Karpas-422 (cell line): ENCODE results near the gene ZNF92. TPM values are rescaled to one million over a fixed set of nuclear protein-coding genes. Genes with fewer than 3 reads are reported as not detected.
"Not testable (repeated sequence)": the region's sequence is repeated elsewhere in the genome, so short reads cannot be mapped to it uniquely, and the experiment has no call there.

Experiments
- DNase-seq: peaks from one replicate; pipeline ENCODE4 v3.0.0-alpha.2; 2015
- H2AFZ ChIP-seq: fragments of 200-600 bp; sonication (generic); 2 replicates; pipeline ENCODE4 v1.6.1; 2014; ENCODE audit warnings: antibody characterized with exemption, low read length, mixed read lengths
- H3K27ac ChIP-seq: fragments of 200-600 bp; sonication (generic); 2 replicates; pipeline ENCODE4 v1.5.1; 2014; ENCODE audit warnings: mild to moderate bottlenecking, low read length, moderate library complexity
- H3K27me3 ChIP-seq: fragments of 200-600 bp; sonication (generic); 2 replicates; pipeline ENCODE4 v1.6.1; 2014; ENCODE audit warnings: low read length, mixed read lengths
- H3K36me3 ChIP-seq: fragments of 200-600 bp; sonication (generic); 2 replicates; pipeline ENCODE4 v1.6.1; 2014; ENCODE audit warnings: low read length, mixed read lengths; ENCODE audit not compliant: insufficient read depth
- H3K4me1 ChIP-seq: fragments of 200-600 bp; sonication (generic); 2 replicates; pipeline ENCODE4 v1.6.1; 2014; ENCODE audit warnings: mild to moderate bottlenecking, low read length, mixed read lengths
- H3K4me2 ChIP-seq: fragments of 200-600 bp; sonication (generic); 2 replicates; pipeline ENCODE4 v1.6.1; 2014; ENCODE audit warnings: low read length, low read depth, mild to moderate bottlenecking; ENCODE audit not compliant: poor library complexity, severe bottlenecking
- H3K4me3 ChIP-seq: fragments of 200-600 bp; sonication (generic); 2 replicates; pipeline ENCODE4 v1.5.1; 2014; ENCODE audit warnings: mild to moderate bottlenecking, antibody characterized with exemption, low read length, mixed read lengths
- H3K79me2 ChIP-seq: fragments of 200-600 bp; sonication (generic); 2 replicates; pipeline ENCODE4 v1.6.1; 2014; ENCODE audit warnings: mild to moderate bottlenecking, low read length, mixed read lengths
- H3K9ac ChIP-seq: fragments of 200-600 bp; sonication (generic); 2 replicates; pipeline ENCODE4 v1.6.0; 2014; ENCODE audit warnings: low read length
- H3K9me2 ChIP-seq: fragments of 200-600 bp; sonication (generic), shearing (Covaris generic); replicated peaks from 2 replicates; pipeline ENCODE4 v1.6.0; 2014; ENCODE audit warnings: mild to moderate bottlenecking, low read length, moderate library complexity; ENCODE audit not compliant: insufficient read depth
- H3K9me3 ChIP-seq: fragments of 300-700, 200-600 bp; sonication (generic); 2 replicates; pipeline ENCODE4 v1.6.1; 2014; ENCODE audit warnings: low read length, mixed read lengths
- H4K20me1 ChIP-seq: fragments of 200-600 bp; sonication (generic); 2 replicates; pipeline ENCODE4 v1.6.1; 2014; ENCODE audit warnings: mild to moderate bottlenecking, antibody characterized with exemption, low read length, low read depth; ENCODE audit not compliant: insufficient read depth
- total RNA-seq: library from RNA; depleted of rRNA; stranded (reverse); fragments of >200 nt; shearing (Covaris generic); gene quantifications from 2 replicates; pipeline ENCODE4 v1.2.3, GENCODE V29; 2014; ENCODE audit warnings: low replicate concordance

ZNF92 gene
- total RNA-seq, 1 experiment from 2014 or later: 38.2 TPM

DNA sequence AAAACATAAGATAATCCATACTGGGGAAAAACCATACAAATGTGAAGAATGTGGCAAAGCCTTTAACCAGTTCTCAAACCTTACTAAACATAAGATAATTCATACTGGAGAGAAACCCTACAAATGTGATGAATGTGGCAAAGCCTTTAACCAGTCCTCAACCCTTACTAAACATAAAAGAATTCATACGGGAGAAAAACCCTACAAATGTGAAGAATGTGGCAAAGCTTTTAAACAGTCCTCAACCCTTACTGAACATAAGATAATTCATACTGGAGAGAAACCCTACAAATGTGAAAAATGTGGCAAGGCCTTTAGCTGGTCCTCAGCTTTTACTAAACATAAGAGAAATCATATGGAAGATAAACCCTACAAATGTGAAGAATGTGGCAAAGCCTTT is 25.4 kb downstream of the ZNF92 start:
- H2AFZ ChIP-seq, H4K20me1 ChIP-seq, H3K27ac ChIP-seq, H3K4me1 ChIP-seq, H3K27me3 ChIP-seq, H3K4me2 ChIP-seq, DNase-seq, H3K9ac ChIP-seq, H3K4me3 ChIP-seq, H3K9me2 ChIP-seq: not testable (repeated sequence)
- Histone ChIP-seq H3K79me2 (peaks cover 36% of the 10 kb centered on the region), H3K36me3 (peaks cover 64% of the 10 kb centered on the region), H3K9me3 (peaks cover 19% of the 10 kb centered on the region)

DNA sequence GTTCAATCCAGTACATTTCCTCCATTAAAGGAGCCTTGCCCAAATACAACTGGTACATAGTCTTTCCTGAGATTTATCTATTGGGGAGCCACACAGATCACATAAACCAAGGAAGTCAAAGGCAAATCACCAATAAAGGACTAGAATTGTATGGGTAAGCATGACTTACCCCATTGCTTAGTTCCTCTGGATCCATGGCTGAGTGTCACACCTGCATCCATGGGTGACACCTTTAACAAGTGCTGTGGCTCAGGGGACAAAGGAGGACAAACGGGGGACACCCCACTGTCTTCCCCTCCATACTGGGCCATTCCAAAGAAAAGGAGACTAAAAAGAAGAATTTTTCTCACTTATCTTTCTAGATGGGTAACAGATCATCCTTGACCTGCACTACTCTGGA is 30.4 kb downstream of the ZNF92 start:
- no peak overlapping the region for H3K27ac ChIP-seq
- no peak overlapping the region for H2AFZ ChIP-seq
- no peaks in the 10 kb centered on the region for H3K4me1 ChIP-seq
- no peak overlapping the region for H3K4me3 ChIP-seq
- DNase-seq: peak; percentile 46
- no peaks in the 10 kb centered on the region for H3K27me3 ChIP-seq
- H3K36me3 ChIP-seq: peaks cover 19% of the 10 kb centered on the region
- H3K79me2 ChIP-seq: no peaks in the 10 kb centered on the region
- H3K9me3 ChIP-seq: peaks cover 22% of the 10 kb centered on the region
- no peaks in the 10 kb centered on the region for H3K9me2 ChIP-seq
- H3K9ac ChIP-seq: no peak overlapping the region
- no peak overlapping the region for H3K4me2 ChIP-seq
- no peaks in the 10 kb centered on the region for H4K20me1 ChIP-seq

DNA sequence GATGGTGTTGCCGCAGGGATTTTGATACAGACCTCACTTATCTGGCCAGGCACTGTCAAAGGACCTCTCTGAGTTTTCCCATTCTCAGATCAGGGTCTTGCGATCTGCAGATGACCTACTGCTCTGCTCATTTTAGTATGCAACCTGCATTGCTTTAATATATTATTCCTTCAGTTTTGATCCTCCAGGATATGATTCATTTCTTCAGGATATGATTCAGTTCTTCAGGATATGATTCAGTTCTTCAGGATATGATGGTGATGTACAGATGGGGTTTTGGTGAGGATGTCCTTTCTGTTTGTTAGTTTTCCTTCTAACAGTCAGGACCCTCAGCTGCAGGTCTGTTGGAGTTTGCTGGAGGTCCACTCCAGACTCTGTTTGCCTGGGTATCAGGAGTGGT is 33.1 kb downstream of the ZNF92 start:
- H3K9me3 ChIP-seq: peaks cover 22% of the 10 kb centered on the region
- H3K4me1 ChIP-seq, H3K9ac ChIP-seq, H3K9me2 ChIP-seq, H3K27ac ChIP-seq, H3K79me2 ChIP-seq, H3K27me3 ChIP-seq, H4K20me1 ChIP-seq, H2AFZ ChIP-seq, H3K36me3 ChIP-seq, DNase-seq, H3K4me3 ChIP-seq, H3K4me2 ChIP-seq: not testable (repeated sequence)

DNA sequence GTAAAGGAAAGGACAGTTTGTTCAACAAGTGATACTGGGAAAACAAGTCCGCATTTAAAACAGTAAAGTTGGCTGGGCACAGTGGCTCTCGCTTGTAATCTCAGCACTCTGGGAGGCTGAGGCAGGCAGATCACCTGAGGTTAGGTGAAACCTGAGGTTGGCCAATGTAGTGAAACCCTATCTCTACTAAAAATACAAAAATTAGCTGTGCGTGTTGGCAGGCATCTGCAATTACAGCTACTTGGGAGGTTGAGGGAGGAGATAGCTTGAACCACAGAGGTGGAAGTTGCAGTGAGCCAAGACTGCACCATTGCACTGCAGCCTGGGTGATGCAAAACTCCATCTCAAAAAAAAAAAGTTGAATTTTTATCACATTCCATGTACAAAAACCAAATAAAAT is 35.7 kb downstream of the ZNF92 start:
- Histone ChIP-seq H3K4me3 (no peak overlapping the region), H3K27me3 (no peaks in the 10 kb centered on the region), H2AFZ (no peak overlapping the region)

DNA sequence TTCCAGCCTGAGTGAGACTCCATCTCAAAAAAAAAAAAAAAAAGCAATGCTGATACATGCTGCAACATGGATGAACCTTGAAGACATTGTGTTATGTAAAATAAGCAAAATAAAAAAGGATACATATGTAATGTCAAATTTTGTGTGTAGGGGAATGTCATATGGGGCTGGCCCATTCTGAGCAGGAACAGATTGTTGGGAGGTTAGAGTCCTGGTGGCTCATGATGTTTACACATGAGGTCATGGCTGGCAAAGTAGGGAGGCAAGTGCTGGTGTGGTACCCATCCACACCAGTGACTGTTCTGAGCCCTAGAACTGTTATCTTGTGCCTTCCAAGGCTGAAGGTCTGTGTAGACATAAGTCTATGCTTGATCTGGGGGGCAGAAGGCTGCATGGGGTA is 37.6 kb downstream of the ZNF92 start:
- H2AFZ ChIP-seq: no peak overlapping the region
- no peaks in the 10 kb centered on the region for H3K4me1 ChIP-seq
- H3K27ac ChIP-seq: no peak overlapping the region
- H3K27me3 ChIP-seq: no peaks in the 10 kb centered on the region
- H3K4me2 ChIP-seq: no peak overlapping the region
- no peak overlapping the region for H3K4me3 ChIP-seq
- H3K79me2 ChIP-seq: no peaks in the 10 kb centered on the region
- DNase-seq: no peak
- H3K36me3 ChIP-seq: no peaks in the 10 kb centered on the region
- H3K9ac ChIP-seq: no peak overlapping the region
- H4K20me1 ChIP-seq: no peaks in the 10 kb centered on the region
- H3K9me2 ChIP-seq: no peaks in the 10 kb centered on the region
- peaks cover 4% of the 10 kb centered on the region for H3K9me3 ChIP-seq

More for the DNA sequence above, 35.7 kb downstream of the ZNF92 start:
- Histone ChIP-seq H3K4me1 (no peaks in the 10 kb centered on the region), H3K4me2 (no peak overlapping the region), H3K9me2 (no peaks in the 10 kb centered on the region), H3K27ac (no peak overlapping the region), H3K9me3 (peaks cover 12% of the 10 kb centered on the region), H3K79me2 (no peaks in the 10 kb centered on the region), H3K36me3 (no peaks in the 10 kb centered on the region), H3K9ac (no peak overlapping the region), H4K20me1 (no peaks in the 10 kb centered on the region)
- DNase-seq: no peak

DNA sequence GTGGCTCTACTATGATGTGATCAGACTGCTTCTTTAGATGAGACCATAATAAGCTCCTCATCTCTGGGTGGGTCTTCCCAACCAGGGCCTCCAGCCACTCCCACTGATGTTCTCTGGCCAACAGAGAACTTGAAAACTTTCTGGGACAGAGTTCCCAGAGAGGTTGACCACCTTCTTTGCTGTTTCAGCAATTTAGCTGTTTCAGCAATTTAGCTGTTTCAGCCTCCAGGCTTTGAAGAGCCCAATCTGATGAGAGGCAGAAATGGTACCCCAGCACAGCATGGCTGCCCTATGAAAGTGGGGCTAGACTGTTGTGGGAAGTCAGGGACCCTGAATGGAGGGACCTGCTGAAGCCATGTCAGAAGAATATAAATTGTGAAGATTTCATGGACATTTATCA is 49.0 kb downstream of the ZNF92 start:
- Histone ChIP-seq H3K79me2 (no peaks in the 10 kb centered on the region), H4K20me1 (no peaks in the 10 kb centered on the region), H3K4me3 (no peak overlapping the region), H3K9ac (no peak overlapping the region), H3K27me3 (no peaks in the 10 kb centered on the region), H3K36me3 (no peaks in the 10 kb centered on the region), H3K9me2 (no peaks in the 10 kb centered on the region), H2AFZ (no peak overlapping the region), H3K27ac (no peak overlapping the region), H3K4me2 (no peak overlapping the region), H3K9me3 (no peaks in the 10 kb centered on the region), H3K4me1 (no peaks in the 10 kb centered on the region)
- DNase-seq: no peak

DNA sequence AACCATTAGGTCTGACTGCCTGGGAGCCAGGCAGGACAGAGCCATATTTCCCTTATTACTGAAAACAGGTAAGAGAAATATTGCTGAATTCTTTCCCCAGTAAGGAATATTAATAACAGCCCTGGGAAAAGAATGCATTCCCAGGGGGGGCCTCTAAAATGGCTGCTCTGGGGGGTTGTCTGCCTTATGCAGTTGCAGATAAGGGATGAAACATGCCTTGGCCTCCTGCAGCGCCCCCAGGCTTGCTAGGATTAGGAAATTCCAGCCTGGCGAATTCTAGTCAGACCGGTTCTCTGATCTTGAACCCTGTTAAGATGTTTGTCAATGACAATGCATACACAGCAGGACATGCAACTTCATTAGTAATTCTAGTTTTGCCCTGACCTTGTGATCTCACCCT is 49.6 kb downstream of the ZNF92 start:
- H3K36me3 ChIP-seq, H3K9me3 ChIP-seq, H3K4me1 ChIP-seq: not testable (repeated sequence)

DNA sequence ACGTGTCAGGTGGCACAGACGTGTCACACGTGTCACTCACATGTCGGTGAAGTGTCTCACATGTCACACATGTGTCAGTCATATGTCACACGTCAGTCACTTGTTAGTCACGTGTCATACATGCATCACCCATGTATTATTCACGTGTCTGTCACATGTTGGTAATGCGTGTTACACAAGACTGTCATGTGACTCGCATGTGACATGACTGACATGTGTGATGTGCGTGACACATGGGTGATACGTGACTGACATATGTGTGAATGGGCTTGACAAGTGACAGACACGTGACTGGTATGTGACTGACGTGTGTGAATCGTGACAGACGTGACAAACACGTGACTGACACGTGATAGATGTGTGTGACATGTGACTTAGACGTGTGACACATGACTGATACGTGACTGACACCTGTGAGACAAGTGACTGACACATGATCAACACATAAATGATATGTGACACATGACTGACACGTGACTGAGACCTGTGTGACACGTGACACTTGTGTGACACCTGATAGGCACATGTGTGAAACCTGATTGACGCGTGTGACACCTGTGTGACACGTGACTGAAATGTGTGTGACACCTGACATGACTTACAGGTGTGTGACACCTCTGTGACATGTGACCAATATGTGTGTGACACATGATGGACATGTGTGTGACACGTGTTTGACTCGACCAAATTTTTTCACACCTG is 56.1 kb downstream of the ZNF92 start:
- H3K9ac ChIP-seq: no peak overlapping the region
- no peaks in the 10 kb centered on the region for H3K36me3 ChIP-seq
- H4K20me1 ChIP-seq: no peaks in the 10 kb centered on the region
- no peaks in the 10 kb centered on the region for H3K79me2 ChIP-seq
- no peaks in the 10 kb centered on the region for H3K9me2 ChIP-seq
- H3K4me3 ChIP-seq: no peak overlapping the region
- no peak for DNase-seq
- no peak overlapping the region for H2AFZ ChIP-seq
- no peaks in the 10 kb centered on the region for H3K27me3 ChIP-seq
- H3K9me3 ChIP-seq: peaks cover 12% of the 10 kb centered on the region
- no peak overlapping the region for H3K4me2 ChIP-seq
- H3K27ac ChIP-seq: no peak overlapping the region
- no peaks in the 10 kb centered on the region for H3K4me1 ChIP-seq

More for the DNA sequence above, 49.6 kb downstream of the ZNF92 start:
- H3K27me3 ChIP-seq, H3K79me2 ChIP-seq, H4K20me1 ChIP-seq, H3K9me2 ChIP-seq, H3K4me2 ChIP-seq, H2AFZ ChIP-seq, H3K9ac ChIP-seq, H3K4me3 ChIP-seq, DNase-seq, H3K27ac ChIP-seq: not testable (repeated sequence)
